SKM-1 (cell line): ENCODE results near the gene SHISA7.

Experiments used
- DNase-seq: peaks from one replicate; lab custom pipeline; 2025; ENCODE audit not compliant: unreplicated experiment; lab: John Stamatoyannopoulos, UW

SHISA7 gene

GRCh38 chr19:55443045-55443823 is at the start of gene SHISA7:
Gene SHISA7 (minus strand): TSS chr19:55443300. CDS start chr19:55442863, 437 bp downstream.
- DNase-seq, result no peak

- no peak for DNase-seq
Measured at GRCh38 chr19:55492362-55492944, 49.4 kb upstream of the SHISA7 start.

- no peak for DNase-seq
Measured at GRCh38 chr19:55491546-55492360, 48.7 kb upstream of the SHISA7 start.

DNA sequence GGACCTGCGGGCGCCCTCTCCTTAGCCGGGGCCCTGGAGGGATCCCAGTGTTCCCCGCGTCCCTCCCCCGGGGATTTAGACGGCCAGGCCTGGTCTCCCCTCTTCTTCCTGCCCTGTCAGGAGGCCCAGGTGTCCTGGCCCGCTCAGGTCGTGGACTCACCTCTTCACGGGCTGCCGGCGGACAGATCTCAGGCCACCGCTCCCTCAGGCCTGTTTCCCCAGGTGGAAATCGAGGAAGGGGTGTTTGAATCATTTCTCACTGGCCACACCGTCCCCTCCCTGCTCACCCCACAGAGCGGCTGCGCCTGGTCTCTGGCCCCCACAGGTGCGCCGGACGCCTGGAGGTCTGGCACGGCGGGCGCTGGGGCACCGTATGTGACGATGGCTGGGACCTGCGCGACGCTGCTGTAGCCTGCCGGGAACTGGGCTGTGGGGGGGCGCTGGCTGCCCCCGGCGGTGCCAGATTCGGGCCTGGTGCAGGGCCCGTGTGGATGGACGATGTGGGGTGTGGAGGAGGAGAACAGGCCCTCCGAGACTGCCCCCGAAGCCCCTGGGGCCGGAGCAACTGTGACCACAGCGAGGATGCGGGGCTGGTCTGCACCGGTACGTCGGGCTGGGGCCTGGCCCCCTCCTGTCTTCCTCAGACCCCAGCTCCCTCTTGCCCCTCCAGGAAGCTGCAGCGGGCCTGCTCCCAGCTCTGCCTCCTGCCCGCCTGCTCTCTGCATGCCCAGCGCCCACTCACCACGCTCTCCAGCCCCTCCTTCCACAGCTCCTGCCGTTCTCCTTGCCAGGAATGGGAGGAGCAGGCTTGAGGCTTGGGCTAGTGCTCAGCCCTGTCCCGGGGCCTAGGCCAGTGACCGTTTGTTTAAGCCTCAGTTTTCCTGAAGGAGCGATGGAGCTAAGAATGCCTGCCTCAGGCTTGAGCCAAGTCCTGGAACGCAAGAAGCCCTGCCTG is 47.7 kb upstream of the SHISA7 start:
- no peak for DNase-seq

DNA sequence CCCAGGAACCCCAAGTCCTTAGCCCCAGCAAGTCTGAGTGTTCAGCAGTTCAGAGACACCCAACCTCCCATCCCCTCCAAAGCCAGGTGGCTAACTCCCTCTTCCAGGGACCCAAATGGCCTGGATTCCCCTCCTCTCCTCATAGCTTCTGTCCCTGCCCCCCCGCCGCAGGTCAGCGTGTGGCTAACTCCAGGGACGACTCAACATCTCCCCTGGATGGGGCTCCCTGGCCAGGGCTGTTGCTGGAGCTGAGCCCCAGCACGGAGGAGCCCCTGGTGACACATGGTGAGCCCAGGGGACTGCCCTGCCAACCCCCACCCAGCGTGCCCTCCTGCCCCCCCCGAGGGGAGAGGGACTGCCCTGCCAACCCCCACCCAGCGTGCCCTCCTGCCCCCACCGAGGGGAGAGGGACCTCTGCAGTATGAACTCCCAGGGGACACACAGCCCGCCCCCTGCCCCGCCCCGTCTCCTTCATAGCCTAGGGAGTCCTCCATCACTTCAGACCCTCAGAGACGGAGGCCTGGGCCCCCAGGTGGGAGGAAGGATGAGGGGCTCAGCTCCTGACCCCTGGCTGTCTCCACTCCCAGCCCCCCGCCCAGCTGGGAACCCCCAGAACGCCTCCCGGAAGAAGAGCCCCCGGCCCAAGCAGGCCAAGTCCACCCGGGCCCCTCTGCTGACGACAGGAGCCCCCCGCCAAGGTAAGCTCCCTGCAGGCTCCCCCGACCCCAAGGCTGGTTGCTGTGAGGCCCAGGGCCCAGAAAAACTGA is 46.8 kb upstream of the SHISA7 start:
- DNase-seq, result no peak

- no peak for DNase-seq
Measured at GRCh38 chr19:55488986-55489710, 46.0 kb upstream of the SHISA7 start.

DNA sequence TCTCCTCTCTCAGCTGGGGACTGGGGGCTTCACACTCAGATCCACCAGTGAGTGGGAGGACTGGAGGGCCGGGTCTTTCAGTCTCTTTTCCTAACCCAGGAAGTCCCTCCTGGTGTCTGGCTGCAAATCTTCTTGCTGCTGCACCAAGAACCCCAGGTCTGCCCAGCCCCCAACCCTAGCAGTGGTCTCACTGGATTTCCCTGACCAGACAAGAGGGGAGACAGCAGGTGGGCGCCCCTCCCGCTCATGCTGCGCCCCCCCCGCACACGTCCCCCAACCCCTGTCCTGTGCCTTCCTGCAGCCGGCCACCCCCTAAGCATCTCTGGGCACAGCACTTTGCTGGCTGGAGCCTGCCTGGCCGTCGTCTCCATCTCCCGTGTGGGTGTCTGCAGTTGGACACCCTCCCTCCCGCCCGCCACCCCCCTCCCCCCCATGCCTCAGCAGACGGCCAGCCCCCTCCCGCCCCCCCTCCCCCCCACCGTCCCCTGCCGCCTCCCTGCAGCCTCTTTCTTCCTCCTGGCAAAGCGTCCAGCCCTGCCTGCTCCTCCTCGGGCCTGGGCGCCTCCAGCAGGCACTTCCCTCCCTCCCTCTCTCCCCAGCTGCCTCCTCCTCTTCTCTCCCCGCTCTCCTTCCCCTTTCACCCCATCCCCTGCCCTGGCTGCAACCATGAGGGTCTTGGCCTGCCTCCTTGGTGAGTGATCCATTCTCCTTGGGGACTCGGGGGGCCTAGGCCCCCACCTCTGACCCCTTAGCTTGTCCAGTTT is 45.0 kb upstream of the SHISA7 start, which contains the start of gene SSC5D:
SSC5D (plus strand) TSS at position 513 of the 764 bp plus-strand sequence; CDS start at position 667, 154 bp downstream.
- DNase-seq, result no peak

GRCh38 chr19:55486971-55487923 is 44.1 kb upstream of the SHISA7 start:
- DNase-seq, result no peak

GRCh38 chr19:55486043-55486970 is 43.2 kb upstream of the SHISA7 start:
- no peak for DNase-seq

- no peak for DNase-seq
Measured at GRCh38 chr19:55485439-55486011, 42.4 kb upstream of the SHISA7 start.

GRCh38 chr19:55484593-55485438 is 41.7 kb upstream of the SHISA7 start, which contains the start of gene NAT14:
Gene NAT14 (plus strand): TSS chr19:55485188. CDS start chr19:55485709, 521 bp downstream.
- no peak for DNase-seq

GRCh38 chr19:55483706-55484592 is 40.8 kb upstream of the SHISA7 start:
- no peak for DNase-seq

DNA sequence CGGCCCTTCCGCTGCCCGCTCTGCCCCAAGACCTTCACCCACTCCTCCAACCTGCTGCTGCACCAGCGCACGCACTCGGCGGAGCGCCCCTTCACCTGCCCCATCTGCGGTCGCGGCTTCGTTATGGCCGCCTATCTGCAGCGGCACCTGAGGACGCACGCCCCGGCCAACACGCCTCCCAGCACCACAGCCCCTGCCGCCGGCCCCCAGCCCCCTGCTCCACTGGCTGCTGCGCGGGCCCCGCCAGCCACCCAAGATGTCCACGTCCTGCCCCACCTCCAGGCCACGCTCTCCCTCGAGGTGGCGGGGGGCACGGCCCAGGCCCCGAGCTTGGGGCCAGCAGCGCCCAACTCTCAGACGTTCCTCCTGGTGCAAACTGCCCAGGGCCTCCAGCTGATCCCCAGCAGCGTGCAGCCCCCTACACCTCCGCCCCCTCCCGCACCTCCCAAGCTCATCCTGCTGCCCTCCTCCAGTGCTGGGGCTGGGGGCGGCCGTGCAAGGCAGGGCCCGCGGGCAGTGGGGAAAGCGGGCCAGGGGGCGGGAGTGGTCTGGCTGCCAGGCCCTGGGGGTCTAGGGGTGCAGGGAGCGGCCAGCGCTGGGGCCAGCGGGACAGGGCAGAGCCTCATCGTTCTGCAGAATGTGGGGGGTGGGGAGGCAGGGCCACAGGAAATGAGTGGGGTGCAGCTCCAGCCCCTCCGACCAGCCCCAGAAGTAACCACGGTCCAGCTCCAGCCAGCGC is 40.0 kb upstream of the SHISA7 start:
- DNase-seq, result no peak
